HG03060 (cell line): ENCODE results near the gene ST6GALNAC5.

ENCODE experiments used
- ATAC-seq: cut with Tn5 transposase; IDR thresholded peaks from one replicate; pipeline ENCODE4 v1.9.1; 2021; ENCODE audit warnings: low read depth, moderate number of reproducible peaks; ENCODE audit not compliant: unreplicated experiment

The ST6GALNAC5 gene

DNA sequence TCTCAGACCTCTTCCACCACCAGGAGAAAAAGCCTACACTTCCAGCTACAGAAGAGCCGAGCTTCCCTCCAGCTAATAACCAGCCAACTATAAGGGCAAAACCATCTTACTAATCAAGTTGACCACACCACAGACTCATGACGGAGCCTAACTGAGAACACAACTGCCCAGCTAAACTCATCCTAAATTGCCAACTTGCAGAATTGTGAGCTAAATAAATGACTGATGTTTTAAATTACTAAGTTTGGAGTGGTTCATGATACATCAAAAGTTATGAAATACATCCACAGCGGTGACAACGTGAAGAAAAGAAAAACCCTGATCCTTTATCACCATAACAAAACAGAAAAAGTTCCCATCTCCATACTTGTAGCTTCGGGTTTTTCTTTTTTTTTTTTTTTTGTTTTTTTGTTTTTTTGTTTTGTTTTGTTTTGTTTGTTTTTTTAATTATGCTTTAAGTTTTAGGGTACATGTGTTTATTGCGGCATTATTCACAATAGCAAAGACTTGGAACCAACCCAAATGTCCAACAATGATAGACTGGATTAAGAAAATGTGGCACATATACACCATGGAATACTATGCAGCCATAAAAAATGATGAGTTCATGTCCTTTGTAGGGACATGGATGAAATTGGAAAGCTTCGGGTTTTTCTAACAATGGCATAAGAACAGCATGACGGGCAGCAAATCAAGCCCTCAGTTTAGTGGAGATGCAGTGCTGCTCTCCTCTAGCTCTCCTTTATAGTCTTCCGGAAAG is 229.4 kb downstream of the ST6GALNAC5 start:
- no peak for ATAC-seq

DNA sequence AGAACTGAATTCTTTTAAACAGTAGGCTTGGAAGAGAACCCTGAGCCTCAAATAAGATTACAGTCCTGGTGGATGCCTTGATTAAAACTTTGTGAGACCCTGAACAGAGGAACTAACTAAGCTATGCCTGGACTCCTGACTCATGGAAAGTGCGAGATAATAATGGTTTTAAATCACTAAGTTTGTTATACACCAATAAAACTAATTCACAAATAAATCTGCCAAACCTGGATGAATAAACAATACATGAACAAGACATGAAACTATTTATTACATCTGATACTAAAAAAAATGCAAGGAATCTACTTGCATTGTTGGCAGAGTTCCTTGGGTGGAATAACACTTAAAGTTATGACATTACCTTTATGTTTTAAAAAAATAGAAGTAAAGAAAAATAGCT is 233.6 kb downstream of the ST6GALNAC5 start:
- ATAC-seq, result no peak

DNA sequence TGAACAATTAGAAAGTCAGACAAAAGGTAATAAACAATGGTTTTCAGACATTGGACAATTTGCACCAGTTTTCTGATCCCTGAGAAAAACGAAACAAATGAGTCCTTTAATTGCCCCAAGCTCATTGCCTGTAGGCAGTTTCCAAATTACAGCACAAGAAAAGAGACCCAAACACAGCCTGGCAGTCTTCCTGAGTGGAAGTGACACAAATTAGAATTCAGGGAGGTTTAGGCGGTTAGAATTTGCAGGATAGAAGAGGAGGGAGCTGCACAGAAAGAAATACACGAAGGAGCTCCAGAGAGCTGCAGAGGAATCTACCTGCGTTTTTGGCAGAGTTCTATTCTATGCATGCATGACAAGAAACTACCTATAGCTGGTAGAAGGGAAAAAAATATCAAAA is 236.2 kb downstream of the ST6GALNAC5 start:
- ATAC-seq, result no peak

DNA sequence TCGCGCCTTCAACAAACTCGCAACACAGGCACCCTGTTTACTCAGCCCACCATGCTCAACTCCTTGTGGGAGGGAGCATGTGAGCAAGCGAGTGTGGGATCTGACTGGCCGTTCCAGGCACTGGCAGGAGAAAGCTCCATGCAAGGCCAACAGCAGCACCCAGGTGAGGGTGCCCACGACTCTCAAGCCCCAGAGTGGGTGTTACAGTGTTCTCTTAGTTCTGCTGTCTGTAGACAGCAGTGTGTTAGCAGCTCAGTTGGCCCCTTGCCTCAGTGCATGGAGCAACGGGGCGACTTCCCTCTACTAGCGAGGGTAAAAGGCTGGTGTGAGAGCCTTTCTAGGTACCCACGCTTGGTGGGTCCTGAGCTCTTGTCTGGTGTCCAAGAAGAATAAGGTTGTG is 237.4 kb downstream of the ST6GALNAC5 start:
- ATAC-seq, result no peak
